ENCODE results near the gene PRDM16. TPM values are rescaled to one million over a fixed set of nuclear protein-coding genes. Genes with fewer than 3 reads are reported as not detected.

Gene PRDM16
- total RNA-seq, 1 donor from 2014 or later, result 17.7 TPM

DNA sequence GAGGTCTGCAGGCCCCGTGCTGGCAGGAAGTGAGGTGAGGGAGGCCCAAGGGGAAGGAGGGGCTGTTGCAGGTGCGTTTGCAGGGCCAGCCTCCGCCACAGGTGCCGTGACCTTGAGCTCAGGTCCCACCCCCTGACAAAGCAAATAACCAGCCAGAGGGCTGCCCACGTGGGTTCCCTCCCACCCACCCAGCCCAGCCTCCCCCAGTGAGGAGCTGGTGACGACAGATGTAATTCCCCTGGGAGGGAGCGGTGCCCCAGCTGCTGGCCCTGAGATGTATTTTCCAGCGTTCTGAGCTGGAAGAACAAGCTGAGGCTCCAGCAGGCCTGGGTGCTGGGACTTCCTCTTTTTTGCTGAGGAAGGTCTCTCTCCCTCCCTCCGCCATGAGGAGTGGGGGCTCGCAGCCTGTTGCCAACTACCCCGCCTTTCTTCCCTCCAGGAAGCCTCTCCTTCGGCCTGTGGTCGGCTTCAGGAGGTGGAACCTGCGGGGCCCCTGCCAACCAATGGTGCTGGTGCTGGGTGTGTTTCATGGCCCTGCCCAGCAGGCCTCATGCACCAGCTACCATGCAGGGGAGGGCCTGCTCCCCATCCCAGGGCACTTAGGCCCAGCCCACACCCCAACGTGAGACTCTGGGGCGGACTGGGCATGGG lies 153.2 kb downstream of the PRDM16 start:
- DNase-seq (no peak), ATAC-seq (peak; percentile 20)
- intact Hi-C loops (cut with micrococcal nuclease), result no loop called here

DNA sequence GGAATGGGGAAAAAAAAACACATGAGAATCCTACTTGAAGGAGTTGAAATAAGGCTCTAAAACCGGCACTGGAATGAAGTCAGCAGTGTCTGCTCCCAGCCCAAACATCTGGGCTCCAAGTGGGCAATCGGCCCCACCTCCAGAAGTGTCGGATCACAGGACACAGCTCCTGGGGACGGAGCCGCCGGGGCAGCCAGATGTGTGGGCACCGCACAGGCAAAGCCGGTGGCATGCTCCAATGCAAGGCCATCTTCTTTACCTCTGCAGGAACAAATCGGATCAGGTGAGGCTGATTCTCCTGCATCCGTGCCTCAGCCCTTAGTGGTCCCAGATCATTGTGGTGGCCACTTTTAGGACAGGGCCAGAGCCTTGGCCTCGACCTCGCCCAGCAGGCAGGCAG lies 156.7 kb downstream of the PRDM16 start:
- no peak for DNase-seq
- ATAC-seq, result no peak
- intact Hi-C loops (cut with micrococcal nuclease), result no loop called here

DNA sequence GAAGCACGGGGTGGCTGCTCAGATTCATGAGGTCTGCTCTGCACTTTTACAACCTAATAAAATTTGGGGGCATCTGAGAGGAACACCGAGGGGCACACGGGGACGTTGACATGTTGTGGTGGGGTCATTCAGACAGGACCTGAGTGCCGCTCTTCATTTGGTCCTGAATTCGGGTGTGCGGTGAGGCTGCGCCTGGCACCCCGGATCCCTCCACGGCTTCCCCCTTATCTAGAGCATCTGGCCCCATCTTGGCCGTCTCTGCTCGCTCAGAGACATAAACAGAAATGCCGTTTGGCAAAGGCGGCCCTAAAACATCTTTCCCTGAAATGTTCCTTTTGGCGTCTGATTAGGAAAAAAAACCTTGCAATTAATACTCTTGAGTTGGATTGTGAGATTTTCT lies 157.2 kb downstream of the PRDM16 start:
- DNase-seq (no peak), ATAC-seq (no peak)
- intact Hi-C loops (cut with micrococcal nuclease), result no loop called here

DNA sequence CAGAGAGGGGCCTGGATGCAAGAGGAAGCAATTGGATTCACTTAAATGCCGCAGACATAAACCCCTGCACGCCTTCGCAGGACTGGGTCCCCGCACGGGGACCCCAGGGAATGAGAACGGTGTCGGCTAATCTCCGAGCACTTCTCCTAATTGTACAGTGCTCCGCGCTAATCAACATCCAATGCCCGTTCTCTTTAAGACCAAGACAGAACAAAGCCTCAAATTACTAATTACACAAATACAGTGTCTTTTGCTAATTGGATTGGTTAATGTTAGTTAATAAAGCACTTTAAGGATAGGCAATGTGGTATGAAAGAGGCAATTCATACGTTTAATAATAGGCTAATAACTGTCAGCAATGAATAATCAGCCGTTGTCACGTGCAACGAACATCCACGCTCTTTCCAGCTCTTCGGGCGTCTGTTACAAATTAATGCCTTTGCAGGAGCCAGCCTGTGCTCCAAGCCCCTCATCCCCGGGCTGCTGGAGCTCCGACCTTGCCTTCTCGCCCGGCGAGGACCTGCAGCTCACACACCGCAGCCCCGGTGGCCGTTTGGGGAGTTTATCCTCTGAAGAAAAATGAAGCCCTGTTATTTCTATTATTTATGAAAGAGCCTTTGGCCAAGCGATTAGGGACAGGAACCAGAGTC lies 157.8 kb downstream of the PRDM16 start:
- intact Hi-C loops (cut with micrococcal nuclease), result no loop called here
- no peak for DNase-seq
- no peak for ATAC-seq

DNA sequence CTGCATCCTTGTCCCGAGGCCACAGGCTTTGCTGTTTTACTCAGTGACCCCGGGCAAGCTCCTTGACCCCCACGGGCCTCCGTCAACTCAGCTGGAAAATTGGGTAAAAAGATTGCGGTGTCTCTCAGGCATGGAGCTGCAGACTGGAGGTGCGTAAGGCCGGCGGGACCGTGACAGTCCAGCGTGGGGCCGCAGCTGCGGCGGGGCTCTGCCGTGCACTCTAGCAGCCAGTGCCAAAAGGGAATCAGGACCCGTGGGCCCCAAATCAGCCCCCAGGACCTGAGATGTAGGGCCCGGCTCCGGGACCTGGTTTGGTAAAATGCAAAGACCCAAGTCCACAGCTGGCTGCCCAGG lies 158.3 kb downstream of the PRDM16 start:
- DNase-seq (no peak), ATAC-seq (no peak)
- intact Hi-C loops (cut with micrococcal nuclease), result no loop called here

DNA sequence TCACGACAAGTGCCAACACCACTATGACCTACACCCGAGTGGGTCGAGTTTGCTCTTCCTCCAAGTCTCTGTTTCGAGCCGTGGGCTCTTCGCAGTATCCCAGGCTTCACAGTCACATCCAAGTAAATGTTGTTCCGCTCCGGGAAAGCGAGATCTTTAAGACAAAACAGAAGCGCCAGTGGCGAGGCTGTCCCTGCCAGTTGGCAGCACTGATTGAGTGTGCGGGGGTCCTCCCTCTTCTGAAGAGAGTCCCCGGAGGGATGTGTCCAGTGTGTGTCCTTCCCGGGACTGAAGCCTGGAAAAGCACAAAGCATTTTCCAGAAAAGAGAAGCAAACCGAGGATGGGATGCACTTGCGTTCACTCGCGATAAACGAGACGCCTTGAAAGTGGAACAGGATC lies 158.9 kb downstream of the PRDM16 start:
- intact Hi-C loops (cut with micrococcal nuclease), result no loop called here
- ATAC-seq (no peak), DNase-seq (no peak)

DNA sequence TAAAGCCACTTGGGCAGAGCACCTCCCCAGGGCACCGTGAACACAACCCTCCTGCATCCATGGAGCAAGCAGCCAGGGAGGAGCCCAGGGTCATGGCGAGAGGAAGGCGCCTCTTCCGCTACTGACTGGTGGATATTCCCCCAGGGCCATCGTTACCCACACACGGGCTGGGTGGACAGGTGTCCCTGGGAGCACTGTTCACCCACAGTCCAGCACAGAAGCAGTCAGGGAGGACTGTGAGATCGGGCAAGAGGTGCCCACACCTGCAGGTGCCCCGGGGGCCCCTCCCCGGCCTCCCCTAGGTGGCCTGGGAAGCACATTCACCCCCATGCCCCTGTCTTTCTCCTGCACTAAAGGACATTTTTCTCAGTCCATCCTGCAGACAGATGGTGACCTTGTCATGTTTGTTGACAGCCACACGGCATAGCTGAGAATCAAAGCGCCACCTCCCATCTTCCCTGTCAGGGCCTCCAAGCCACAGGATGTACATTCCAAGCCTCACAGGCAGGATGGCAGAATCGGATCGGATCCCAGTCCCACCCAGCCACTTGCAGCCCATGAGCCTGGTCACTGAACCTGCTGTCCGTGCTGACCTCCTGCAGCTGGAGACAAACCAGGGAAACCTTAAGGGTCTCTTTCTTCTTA lies 160.2 kb downstream of the PRDM16 start:
- DNase-seq (no peak), ATAC-seq (peak; percentile 13)
- intact Hi-C loops (cut with micrococcal nuclease), result no loop called here

DNA sequence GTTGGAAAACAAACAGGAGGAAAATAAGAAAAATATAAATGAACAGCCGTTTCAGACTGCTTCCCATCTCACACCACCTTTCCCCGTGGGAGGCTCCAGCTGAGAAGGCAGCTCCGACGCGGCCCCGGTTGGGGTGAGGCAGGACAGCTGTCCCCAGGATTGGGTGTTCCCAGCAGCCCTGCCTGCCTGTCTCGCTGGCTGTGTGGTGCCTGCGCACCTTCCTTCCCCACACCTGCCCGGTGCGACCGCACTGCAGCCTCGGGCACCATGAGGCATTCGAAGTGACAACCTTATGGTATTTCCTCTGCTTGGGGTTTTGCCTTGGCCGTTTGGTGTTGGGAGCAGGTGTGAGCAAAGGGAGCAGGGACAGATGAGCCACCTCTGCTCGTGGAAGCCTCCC lies 161.6 kb downstream of the PRDM16 start:
- ATAC-seq, result no peak
- intact Hi-C loops (cut with micrococcal nuclease), result no loop called here
- no peak for DNase-seq

DNA sequence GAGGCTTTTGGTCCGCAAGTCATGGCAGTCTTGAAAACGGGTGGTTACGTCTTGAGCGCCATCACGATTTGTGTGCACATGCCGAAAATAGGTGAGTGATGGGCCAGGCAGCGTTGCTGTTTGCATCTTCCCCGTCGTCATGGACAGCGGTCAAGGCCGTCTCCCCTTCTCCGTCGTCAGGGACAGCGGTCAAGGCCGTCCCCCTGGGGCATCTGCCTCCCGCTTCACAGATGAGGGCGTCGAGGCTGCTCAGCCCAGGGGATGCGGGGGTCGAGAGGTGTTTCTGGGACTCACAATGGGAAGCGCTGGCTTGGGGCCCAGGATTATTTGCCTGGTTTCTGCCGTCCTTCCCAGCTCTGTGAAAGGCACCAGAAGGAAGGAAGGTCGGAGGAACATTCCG lies 162.2 kb downstream of the PRDM16 start:
- DNase-seq (no peak), ATAC-seq (no peak)
- intact Hi-C loops (cut with micrococcal nuclease), result no loop called here

DNA sequence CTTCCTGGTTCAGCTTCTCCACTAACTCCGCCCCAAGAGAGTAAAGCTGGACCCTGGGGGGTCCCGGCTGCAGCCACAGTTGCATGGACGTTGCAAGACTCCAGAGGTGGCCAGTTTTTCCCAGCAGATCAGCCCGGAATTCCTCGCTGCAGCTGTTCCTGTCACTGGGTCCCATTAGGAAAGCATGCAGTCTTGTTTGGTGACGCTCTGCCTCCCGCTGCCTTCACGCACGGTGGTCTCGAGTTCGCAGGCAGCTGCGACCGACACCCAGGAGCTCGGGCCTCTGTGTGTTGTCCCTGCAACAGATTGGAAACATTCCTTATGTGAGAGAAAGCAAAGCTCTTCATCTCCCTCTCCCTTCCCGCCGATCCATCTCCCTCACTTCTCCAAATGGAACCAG lies 162.8 kb downstream of the PRDM16 start:
- no peak for DNase-seq
- no peak for ATAC-seq

DNA sequence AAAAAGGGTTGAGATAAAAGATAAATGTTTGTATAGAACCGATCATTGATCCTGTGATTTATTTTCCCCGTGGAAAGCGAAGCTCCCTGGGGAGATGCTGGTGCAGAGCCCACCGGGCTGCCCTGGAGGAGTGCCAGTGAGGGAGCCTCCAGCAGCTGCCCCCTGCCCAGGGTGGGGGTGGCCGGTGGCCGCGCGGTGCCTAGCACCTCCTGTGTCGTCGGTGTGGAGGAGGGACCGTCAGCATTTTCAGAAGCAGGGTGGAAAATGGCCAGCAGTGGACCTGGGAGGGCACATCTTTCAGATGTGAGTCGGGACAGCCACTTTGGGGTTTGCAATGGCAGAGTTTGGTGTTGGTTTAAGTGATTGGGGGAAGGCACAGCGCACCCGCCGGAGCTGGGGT lies 164.0 kb downstream of the PRDM16 start:
- no peak for DNase-seq
- no peak for ATAC-seq
- intact Hi-C loops (cut with micrococcal nuclease), result no loop called here

More for the DNA sequence above, 162.8 kb downstream of the PRDM16 start:
- intact Hi-C loops (cut with micrococcal nuclease), result no loop called here

DNA sequence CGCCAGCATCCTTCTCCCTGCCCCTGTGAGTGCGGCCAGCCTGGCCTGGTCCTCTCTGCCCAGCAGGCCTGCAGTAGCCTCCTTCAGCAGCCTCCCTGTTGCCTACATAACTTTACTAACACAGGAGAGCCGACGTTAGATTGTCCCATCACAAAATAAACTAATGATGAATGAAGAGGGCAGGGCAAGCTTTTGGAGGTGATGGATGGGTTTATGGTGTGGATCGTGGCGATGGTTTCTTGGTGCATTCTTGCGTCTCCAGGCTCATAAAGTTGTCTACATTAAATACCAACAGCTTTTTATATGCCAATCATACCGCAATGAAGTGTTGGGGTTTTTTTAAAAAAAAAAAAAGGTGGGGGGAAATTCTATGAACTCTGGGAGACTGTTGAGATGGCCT lies 164.5 kb downstream of the PRDM16 start:
- DNase-seq (peak; percentile 9), ATAC-seq (no peak)
- intact Hi-C loops (cut with micrococcal nuclease), result no loop called here

DNA sequence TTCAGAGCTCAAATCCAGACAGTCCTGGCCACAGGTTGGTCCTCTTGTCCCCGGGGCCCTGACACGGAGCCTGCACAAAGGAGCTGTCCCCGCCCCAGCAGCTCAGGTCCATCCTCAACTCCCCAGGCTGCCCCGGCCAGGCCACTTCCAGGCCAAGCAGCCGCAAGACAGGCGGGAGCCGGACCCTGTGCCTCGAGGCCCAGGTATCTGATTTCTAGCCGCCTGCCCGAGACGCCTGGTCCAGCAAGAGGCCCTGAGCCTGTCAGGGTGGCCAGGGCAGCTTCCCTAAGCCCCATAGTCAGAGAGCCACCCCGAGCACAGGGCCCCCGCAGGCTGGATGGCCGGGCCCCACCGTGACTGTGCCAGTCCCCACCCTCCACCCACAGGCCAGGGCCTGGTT lies 165.3 kb downstream of the PRDM16 start:
- DNase-seq, result peak; percentile 12
- intact Hi-C loops (cut with micrococcal nuclease), result no loop called here
- ATAC-seq, result no peak

DNA sequence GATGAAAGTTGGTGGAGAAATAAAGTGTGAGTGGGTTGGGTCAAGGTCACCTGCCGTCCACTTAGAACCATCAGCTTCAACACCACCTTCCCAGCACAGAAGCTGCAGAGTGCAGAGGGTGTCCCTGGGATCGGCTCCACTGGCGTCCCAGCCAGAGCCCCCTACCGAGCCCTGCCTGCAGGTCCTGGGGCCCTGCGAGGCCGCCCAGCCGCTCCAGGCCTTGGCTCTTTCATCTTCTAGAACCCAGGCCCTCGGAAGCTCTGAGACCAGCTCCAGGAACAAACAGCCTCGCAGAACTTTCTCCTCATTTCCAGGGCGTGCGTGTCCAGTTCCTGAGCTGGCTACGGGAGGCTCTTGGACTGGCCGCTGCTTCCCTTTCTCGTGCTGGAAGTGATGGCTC lies 166.0 kb downstream of the PRDM16 start:
- peak; percentile 11 for DNase-seq
- intact Hi-C loops (cut with micrococcal nuclease), result no loop called here
- no peak for ATAC-seq

DNA sequence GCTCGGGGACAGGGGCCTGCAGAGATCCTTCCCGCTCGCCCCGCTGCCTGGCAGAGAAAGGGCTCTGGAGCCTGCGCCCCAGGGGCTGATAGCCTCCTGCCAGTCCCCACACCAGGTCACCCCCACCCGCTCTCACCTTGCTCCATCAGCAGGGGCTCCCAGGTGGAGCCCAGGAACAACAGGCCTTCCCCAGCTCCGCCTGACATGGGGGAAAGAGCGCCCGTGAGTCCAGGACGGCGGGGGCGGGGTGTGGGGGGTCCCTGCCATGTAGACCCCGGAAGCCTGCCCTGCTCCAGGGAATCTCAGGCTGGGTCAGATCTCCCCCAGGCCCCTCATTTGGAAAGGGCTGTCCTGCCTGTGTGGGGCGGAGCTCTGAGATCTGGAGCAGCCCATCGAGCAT lies 166.5 kb downstream of the PRDM16 start:
- ATAC-seq (no peak), DNase-seq (peak; percentile 6)
- intact Hi-C loops (cut with micrococcal nuclease), result no loop called here

DNA sequence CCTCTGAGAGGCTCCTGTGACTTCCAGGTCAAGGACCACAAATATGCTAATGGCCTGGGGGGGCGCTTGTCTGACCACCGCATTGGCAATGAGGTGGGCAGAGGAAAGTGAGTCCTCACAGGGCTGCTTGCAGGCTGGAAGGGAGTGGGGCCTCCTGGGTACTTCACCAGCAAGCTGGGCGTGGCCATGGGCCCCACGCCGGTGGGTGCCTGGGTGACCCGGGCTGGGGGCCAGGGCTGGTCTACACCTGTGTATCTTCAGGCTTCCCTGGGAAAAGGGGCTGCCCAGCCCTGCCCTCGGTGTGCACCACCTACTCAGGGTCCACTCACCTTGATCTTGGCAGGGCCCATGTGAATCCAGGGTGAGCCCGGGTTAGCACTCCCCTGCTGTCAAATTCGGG lies 167.4 kb downstream of the PRDM16 start:
- DNase-seq (peak; percentile 5), ATAC-seq (no peak)
- intact Hi-C loops (cut with micrococcal nuclease), result no loop called here

DNA sequence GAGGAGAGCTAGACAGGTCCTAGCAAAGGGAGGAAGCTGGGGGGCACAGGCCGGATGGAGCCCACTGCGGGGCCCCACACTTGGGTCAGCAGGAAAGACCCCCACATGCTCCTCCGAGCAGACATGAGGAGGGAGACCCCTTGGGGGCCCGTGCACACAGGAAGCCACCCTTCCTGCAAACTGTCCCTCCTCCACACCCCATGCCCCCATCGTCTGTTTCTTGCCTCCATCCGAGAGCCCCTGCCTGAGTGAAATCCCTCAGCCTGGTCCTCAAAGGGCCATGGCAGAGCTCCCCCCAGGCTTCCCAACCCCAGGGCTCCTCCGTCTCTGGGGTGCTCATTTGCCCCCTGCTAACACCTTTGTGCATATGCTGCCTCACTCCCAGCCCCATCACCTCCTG lies 168.0 kb downstream of the PRDM16 start:
- intact Hi-C loops (cut with micrococcal nuclease), result no loop called here
- DNase-seq (no peak), ATAC-seq (no peak)

DNA sequence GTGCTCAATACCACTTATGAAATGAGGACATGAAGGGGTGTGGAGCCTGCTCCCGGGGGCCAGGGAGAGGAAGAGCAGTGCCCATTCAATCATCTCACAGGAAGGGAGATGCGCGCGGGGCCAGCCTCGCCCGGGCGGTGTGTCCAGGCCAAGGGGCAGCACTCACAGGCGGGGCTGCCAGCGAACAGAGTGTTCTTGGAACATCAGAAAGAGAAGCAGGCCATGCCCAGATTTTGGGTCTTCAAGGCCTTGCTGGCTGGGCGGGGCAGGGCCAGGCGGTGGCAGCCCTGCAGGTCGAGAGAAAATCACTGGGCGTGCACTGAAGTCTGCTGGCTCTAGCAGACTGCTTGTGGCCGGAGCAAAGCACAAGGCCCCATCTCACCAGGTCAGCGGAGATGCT lies 168.6 kb downstream of the PRDM16 start:
- intact Hi-C loops (cut with micrococcal nuclease), result no loop called here
- peak; percentile 13 for DNase-seq
- no peak for ATAC-seq

DNA sequence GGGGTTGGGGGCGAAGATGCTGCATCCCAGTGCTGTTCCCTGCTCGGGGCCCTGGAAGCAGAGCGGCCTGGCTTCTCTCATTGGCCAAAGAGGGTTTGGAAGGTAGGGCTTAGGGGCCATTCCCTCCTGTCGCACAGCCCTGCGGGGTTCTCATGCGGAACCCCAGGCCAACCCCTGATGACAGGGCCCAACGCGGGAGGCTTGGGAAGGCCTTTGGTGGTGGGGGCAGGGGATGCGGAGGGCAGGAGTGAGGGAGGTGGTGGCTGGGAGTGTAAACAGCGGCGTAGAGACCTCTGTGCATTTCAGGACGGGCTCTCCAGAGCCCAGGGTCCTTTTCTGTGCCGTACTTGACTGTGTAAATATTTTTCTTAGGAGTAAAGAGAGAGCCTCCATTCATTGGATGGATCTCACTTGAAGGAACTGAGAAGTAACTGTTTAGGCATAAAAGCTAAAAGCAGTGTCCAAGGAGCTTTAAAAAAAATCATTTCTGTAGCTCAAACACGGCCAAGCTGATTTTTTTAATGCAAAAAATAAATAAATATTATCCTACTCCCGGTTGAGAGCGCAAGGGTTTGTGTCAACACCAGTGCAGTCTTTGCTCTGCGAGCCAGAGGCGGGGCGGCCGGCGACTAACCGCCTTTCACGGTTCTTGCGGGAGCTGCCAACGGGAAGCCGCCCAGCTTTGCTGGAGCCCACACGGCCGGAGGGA lies 169.1 kb downstream of the PRDM16 start:
- intact Hi-C loops (cut with micrococcal nuclease), result no loop called here
- DNase-seq (peak; percentile 22), ATAC-seq (no peak)

DNA sequence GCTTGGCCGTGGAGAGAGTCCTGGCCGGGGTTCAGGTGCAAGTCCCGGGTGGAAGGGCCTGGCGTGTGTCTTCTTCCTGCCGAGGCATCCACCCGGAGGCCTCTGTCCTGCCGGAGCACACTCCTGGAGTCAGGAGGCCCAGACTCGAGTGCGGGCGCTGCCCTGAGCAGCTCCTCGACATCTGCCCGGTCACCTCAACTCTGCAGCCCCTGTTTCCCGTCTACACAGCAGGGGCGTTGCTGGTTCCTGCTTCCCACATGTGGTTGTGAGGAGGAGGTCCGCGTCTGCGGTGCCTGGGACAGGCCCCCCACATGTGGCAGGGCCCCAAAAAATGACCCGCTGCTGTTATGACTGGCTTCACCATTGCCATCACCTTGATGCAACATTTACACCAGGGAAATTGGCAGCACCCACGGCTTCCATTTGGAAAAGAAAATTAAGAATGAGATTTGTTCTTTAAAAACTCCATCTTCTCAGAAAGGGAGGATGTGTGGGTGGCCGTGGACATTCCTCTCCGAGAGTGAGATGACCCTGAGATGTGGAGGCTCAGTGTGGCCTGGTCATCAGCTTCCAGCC lies 169.8 kb downstream of the PRDM16 start:
- DNase-seq, result peak; percentile 14
- no peak for ATAC-seq
- intact Hi-C loops (cut with micrococcal nuclease), result no loop called here

All from left ventricle myocardium superior (tissue), 1 donor.